RPMI8226 (cell line): Measurements from ENCODE around the gene KCTD4.

Experiments
- DNase-seq: peaks from one replicate; pipeline ENCODE4 v3.0.0-alpha.2; 2015

The KCTD4 gene

GRCh38 chr13:45174478-45174877 is 26.4 kb downstream of the KCTD4 start:
- DNase-seq: no peak

- no peak for DNase-seq
Measured at GRCh38 chr13:45168555-45168930, 32.3 kb downstream of the KCTD4 start.

- DNase-seq: no peak
Measured at GRCh38 chr13:45167611-45168554, 33.0 kb downstream of the KCTD4 start.

- DNase-seq: no peak
Measured at GRCh38 chr13:45166858-45167257, 34.0 kb downstream of the KCTD4 start.

- DNase-seq: no peak
Measured at GRCh38 chr13:45162821-45163220, 38.0 kb downstream of the KCTD4 start.

GRCh38 chr13:45162194-45162593 is 38.7 kb downstream of the KCTD4 start:
- no peak for DNase-seq

GRCh38 chr13:45156565-45157361 is 44.1 kb downstream of the KCTD4 start:
- DNase-seq: no peak

GRCh38 chr13:45149964-45150363 is 50.9 kb downstream of the KCTD4 start:
- DNase-seq: no peak

- DNase-seq: no peak
Measured at GRCh38 chr13:45143346-45143751, 57.5 kb downstream of the KCTD4 start.
